H1 (cell line): ENCODE results near the gene ERO1B.

Experiments used
- SIN3A ChIP-seq, 2 experiments: IDR thresholded peaks in 1 of 2; conservative IDR thresholded peaks in 1 of 2; 2 replicates each; pipeline ENCODE4 v1.6.1; 2011 to 2012; ENCODE audit warnings: low read length in 2 of 2, improper control_type of control experiment in 1 of 2, low read depth in 1 of 2, mild to moderate bottlenecking in 1 of 2
- TF ChIP-seq, protein P1 (sequence below), 3 experiments: IDR thresholded peaks; 1 replicate in 2 of 3; 2 replicates in 1 of 3; pipeline versions ENCODE4 v1.5.1 to v1.6.1; 2011; ENCODE audit warnings: low read length in 3 of 3, mild to moderate bottlenecking in 3 of 3, inconsistent platforms in 2 of 3, low read depth in 1 of 3, moderate library complexity in 1 of 3; ENCODE audit not compliant: insufficient read depth in 1 of 3; ENCODE audit errors: control extremely low read depth in 1 of 3

DNA sequence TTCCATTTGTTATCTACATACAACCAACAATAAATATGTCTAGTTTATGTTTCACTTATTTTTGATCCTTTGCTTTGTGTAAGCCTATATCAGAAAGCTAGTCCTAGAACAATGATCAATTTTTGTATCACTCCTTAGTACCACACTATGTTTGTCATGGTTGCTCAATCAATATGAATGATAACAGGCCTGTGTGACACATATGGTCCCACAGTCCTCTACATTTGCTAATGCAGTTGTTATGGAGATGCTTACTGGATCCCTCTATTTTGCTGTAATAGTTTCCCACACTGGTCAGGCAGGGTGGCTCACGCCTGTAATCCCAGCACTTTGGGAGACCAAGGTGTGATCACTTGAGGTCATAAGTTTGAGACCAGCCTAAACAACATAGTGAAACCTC is 59.1 kb downstream of the ERO1B start:
- TF ChIP-seq, protein P1, sequence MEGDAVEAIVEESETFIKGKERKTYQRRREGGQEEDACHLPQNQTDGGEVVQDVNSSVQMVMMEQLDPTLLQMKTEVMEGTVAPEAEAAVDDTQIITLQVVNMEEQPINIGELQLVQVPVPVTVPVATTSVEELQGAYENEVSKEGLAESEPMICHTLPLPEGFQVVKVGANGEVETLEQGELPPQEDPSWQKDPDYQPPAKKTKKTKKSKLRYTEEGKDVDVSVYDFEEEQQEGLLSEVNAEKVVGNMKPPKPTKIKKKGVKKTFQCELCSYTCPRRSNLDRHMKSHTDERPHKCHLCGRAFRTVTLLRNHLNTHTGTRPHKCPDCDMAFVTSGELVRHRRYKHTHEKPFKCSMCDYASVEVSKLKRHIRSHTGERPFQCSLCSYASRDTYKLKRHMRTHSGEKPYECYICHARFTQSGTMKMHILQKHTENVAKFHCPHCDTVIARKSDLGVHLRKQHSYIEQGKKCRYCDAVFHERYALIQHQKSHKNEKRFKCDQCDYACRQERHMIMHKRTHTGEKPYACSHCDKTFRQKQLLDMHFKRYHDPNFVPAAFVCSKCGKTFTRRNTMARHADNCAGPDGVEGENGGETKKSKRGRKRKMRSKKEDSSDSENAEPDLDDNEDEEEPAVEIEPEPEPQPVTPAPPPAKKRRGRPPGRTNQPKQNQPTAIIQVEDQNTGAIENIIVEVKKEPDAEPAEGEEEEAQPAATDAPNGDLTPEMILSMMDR (IDR thresholded peaks at IDR 0.05; ENCODE audit: control extremely low read depth in 1 of 3, insufficient read depth in 1 of 3, low read depth in 1 of 3, low read length in 3 of 3): no peak
- no peak for TF ChIP-seq SIN3A (conservative IDR thresholded peaks at IDR 0.05 in 1 of 2, IDR thresholded peaks at IDR 0.05 in 1 of 2; ENCODE audit: low read depth in 1 of 2, low read length in 2 of 2)
